Measurements from ENCODE around the gene ANKS1B. TPM values are rescaled to one million over a fixed set of nuclear protein-coding genes. Genes with fewer than 3 reads are reported as not detected.

Gene ANKS1B
- total and polyA plus RNA-seq, 10 of the 15 experiments (the other 5 are each of a cell fraction or from before 2014, with no cell fraction given): 0.16 to 1.3 (median 0.82) TPM; not detected in 7

- Histone ChIP-seq H3K9ac (ENCODE audit: control insufficient read depth, insufficient read depth, low read length) (no peak overlapping the region), H2AFZ (ENCODE audit: control insufficient read depth, low read depth, low read length) (no peak overlapping the region), H3K4me1 (ENCODE audit: control insufficient read depth, insufficient read depth, low read length) (no peaks in the 10 kb centered on the region), H4K20me1 (ENCODE audit: control insufficient read depth, insufficient read depth) (no peaks in the 10 kb centered on the region), H3K9me3 (replicated peaks; ENCODE audit: control insufficient read depth, insufficient read depth, low read length) (no peaks in the 10 kb centered on the region), H3K27me3 (replicated peaks in 1 of 2; ENCODE audit: control insufficient read depth in 2 of 2, insufficient read depth in 2 of 2, low read length in 1 of 2) (no peaks in the 10 kb centered on the region), H3K79me2 (ENCODE audit: control insufficient read depth, insufficient read depth, low read length) (no peaks in the 10 kb centered on the region), H3K36me3 (ENCODE audit: control insufficient read depth in 2 of 2, insufficient read depth in 2 of 2, low read length in 1 of 2) (no peaks in the 10 kb centered on the region), H3K4me3 (no peak overlapping the region), H3K4me2 (ENCODE audit: control insufficient read depth, insufficient read depth) (no peak overlapping the region), H3K27ac (ENCODE audit: control insufficient read depth, insufficient read depth) (no peak overlapping the region)
- BruUV-seq (replicated peaks): no TSS peak
- intact Hi-C loops (cut with micrococcal nuclease; ENCODE audit: unreplicated experiment) (no loop called here), in situ Hi-C loops (cut with MboI) (no loop called here)
- TF ChIP-seq RELA (IDR thresholded peaks at IDR 0.05; ENCODE audit: borderline replicate concordance, partially characterized antibody) (no peak), CREB1 (IDR thresholded peaks at IDR 0.05; ENCODE audit: low read depth) (no peak), IRF5 (IDR thresholded peaks at IDR 0.05; ENCODE audit: borderline replicate concordance) (no peak), STAT1 (conservative IDR thresholded peaks at IDR 0.05) (no peak), RUNX3 (IDR thresholded peaks at IDR 0.05; ENCODE audit: low read length) (no peak), MEF2B (IDR thresholded peaks at IDR 0.05; ENCODE audit: partially characterized antibody, poor library complexity, severe bottlenecking) (no peak), RFX5 (IDR thresholded peaks at IDR 0.05; ENCODE audit: low read depth, low read length) (no peak), IKZF2 (IDR thresholded peaks at IDR 0.05) (no peak), POU2F2 (IDR thresholded peaks at IDR 0.05; ENCODE audit: borderline replicate concordance, low read depth, low read length) (no peak), E2F4 (IDR thresholded peaks at IDR 0.05; ENCODE audit: low read depth, low read length) (no peak), POLR2AphosphoS2 (IDR thresholded peaks at IDR 0.05; ENCODE audit: low read depth, low read length) (no peak), IKZF1 (conservative IDR thresholded peaks at IDR 0.05) (no peak), ATF3 (IDR thresholded peaks at IDR 0.05; ENCODE audit: borderline replicate concordance, extremely low read depth, low read depth, low read length) (no peak), KLF5 (IDR thresholded peaks at IDR 0.05; ENCODE audit: partially characterized antibody) (no peak), ZNF274 (IDR thresholded peaks at IDR 0.05; ENCODE audit: insufficient read depth, insufficient read length) (no peak), BCL3 (IDR thresholded peaks at IDR 0.05; ENCODE audit: borderline replicate concordance, insufficient read depth, low read depth, low read length, poor library complexity, severe bottlenecking) (no peak)
- DNase-seq (ENCODE audit: low read depth, low spot score) (no peak), ATAC-seq (no peak), FAIRE-seq (no peak)
- ChIA-PET RAD21 (ENCODE audit: unreplicated experiment) (no interaction called here), CTCF (no interaction called here), POLR2A (no interaction called here), SMC1A (ENCODE audit: uncharacterized antibody, unreplicated experiment) (no interaction called here)
Measured at GRCh38 chr12:98970950-98971349, 1013.8 kb downstream of the ANKS1B start.
